Testis (tissue), 3 donors: Measurements from ENCODE around the gene RNF17. TPM values are rescaled to one million over a fixed set of nuclear protein-coding genes. Genes with fewer than 3 reads are reported as not detected.

Experiments used
- DNase-seq: peaks from one replicate; pipeline ENCODE4 v3.0.0-alpha.2; 2019
- H3K27ac ChIP-seq, 2 donors: fragments of 200-600 bp; sonication (generic); one replicate each; pipeline ENCODE4 v1.5.1; 2019
- H3K27me3 ChIP-seq: fragments of 200-600 bp; sonication (generic); one replicate; pipeline ENCODE4 v1.5.1; 2019
- H3K36me3 ChIP-seq: fragments of 200-600 bp; sonication (generic); one replicate; pipeline ENCODE4 v1.5.1; 2017; ENCODE audit warnings: low read depth; ENCODE audit errors: missing control alignments
- H3K4me1 ChIP-seq: fragments of 200-600 bp; sonication (generic); one replicate; pipeline ENCODE4 v1.5.1; 2019
- H3K4me3 ChIP-seq, 2 donors: fragments of 200-600 bp; sonication (generic); one replicate each; pipeline ENCODE4 v1.5.1; 2017 to 2019
- H3K9me3 ChIP-seq: fragments of 200-600 bp; sonication (generic); one replicate; pipeline ENCODE4 v1.5.1; 2017
- POLR2A ChIP-seq: fragments of 450-650 bp; IDR thresholded peaks from one replicate; pipeline ENCODE4 v1.6.1; 2017; ENCODE audit warnings: antibody characterized with exemption, mild to moderate bottlenecking, moderate library complexity
- WGBS, 2 donors: methylation state at CpG; one replicate each; pipeline ENCODE4 v1.1.5; 2018; 5-methylcytosine and 5-hydroxymethylcytosine counted together
- intact Hi-C: fragments of 100-400 bp; cut with DNase I; formaldehyde crosslinking; loops from one replicate; pipeline ENCODE4 v1.15.1; 2023; ENCODE audit warnings: low total_unique reads
- polyA plus RNA-seq: library from polyadenylated mRNA; stranded (reverse); fragments of 350-450 nt; fragmentation: Illumina TruSeq; extraction: RNeasy Lipid Tissue Mini Kit (QIAGEN cat#74804); gene quantifications from one replicate; pipeline ENCODE4 v1.2.3, GENCODE V29; 2014; ENCODE audit warnings: low read depth, low replicate concordance; ENCODE audit not compliant: insufficient read depth
- total RNA-seq, 2 donors: library from RNA; depleted of rRNA; stranded (reverse); fragments of >200 nt; gene quantifications; one replicate each; pipeline ENCODE4 v1.2.3, GENCODE V29; 2016
- TF ChIP-seq, protein P1 (sequence below), 3 experiments: fragments of 450-650 bp in 2 of 3; fragments of 200-600 bp in 1 of 3; sonication (generic) in 1 of 3; IDR thresholded peaks; one replicate each; pipeline ENCODE4 v1.5.1; 2016 to 2019; ENCODE audit warnings: antibody characterized with exemption in 3 of 3, mild to moderate bottlenecking in 2 of 3, moderate library complexity in 1 of 3

The RNF17 gene
- total and polyA plus RNA-seq, 3 donors from 2014 or later, result 29.6 to 52.8 (median 36.9) TPM

DNA sequence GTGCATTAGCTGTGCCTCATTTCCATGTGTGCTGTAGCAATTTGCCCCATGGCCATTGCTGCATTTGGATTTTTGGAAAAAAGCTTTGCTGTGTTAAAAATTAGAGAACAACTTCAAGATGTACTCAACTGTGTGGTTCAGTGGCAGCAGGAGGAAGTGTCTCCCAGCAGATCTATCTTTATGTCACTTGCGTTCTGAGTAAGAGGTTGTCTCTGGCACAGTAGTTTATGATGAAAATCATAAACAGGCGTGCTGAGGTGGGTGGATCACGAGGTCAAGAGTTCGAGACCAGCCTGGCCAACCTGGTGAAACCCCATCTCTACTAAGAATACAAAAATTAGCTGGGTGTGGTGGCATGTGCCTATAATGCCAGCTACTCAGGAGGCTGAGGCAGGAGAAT lies 29.0 kb upstream of the RNF17 start:
- Histone ChIP-seq H3K36me3 (no peaks in the 10 kb centered on the region), H3K4me3 (no peak overlapping the region), H3K27ac (no peak overlapping the region), H3K4me1 (no peaks in the 10 kb centered on the region), H3K27me3 (no peaks in the 10 kb centered on the region), H3K9me3 (no peaks in the 10 kb centered on the region)
- intact Hi-C loops, result no loop called here
- WGBS, 2 donors, result 75 to 82% methylated on average over 4 of the region's 4 CpGs
- TF ChIP-seq, protein P1, sequence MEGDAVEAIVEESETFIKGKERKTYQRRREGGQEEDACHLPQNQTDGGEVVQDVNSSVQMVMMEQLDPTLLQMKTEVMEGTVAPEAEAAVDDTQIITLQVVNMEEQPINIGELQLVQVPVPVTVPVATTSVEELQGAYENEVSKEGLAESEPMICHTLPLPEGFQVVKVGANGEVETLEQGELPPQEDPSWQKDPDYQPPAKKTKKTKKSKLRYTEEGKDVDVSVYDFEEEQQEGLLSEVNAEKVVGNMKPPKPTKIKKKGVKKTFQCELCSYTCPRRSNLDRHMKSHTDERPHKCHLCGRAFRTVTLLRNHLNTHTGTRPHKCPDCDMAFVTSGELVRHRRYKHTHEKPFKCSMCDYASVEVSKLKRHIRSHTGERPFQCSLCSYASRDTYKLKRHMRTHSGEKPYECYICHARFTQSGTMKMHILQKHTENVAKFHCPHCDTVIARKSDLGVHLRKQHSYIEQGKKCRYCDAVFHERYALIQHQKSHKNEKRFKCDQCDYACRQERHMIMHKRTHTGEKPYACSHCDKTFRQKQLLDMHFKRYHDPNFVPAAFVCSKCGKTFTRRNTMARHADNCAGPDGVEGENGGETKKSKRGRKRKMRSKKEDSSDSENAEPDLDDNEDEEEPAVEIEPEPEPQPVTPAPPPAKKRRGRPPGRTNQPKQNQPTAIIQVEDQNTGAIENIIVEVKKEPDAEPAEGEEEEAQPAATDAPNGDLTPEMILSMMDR (IDR thresholded peaks at IDR 0.05), result no peak
- TF ChIP-seq POLR2A, result no peak
- no peak for DNase-seq

DNA sequence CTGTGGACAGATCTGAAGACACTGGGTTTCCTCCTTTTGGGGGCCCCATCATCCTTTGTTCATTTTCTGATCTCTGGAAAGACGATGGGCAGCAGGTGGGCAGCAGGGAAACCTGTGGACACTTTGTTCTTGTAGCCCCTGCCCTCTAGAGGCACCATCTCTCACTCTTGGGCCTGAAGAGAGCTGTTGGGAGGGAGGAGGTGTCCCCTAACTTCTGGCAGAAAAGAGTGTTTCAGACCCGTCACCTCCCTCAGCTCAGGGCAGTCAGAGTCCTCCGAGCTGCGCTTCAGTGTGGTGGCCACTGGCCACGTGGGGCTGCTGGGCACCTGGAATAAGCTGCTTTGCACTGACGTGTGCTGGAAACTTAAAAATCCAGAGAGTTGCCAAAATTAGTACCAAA lies 26.9 kb upstream of the RNF17 start:
- 66 to 72% methylated on average over 5 to 6 of the region's 6 CpGs for WGBS, 2 donors
- TF ChIP-seq, protein P1 (IDR thresholded peaks at IDR 0.05), result no peak
- TF ChIP-seq POLR2A, result no peak
- intact Hi-C loops, result no loop called here

DNA sequence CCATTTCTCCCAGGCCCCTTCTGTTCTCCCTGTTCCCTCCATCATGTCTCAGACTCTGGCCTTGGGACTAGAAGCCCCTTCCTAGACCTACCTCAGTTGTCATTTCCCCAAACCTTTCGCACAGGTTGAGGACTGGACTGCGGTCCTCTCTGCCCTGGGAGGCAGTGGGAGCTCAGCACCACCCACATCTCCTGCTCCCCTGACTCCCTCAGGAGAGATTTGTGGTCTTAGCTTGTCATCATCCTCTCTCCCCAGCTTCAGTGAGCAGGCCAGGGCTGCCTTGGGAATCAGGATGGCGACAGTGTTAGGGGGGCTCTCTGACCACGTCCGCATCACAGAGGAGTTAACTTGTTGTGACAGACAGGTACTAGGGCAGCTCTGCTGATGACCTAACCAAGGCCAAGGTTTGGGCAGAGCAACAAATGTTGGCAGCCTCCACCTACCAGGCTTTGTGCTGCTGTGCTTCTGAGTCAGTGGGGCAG lies 25.6 kb upstream of the RNF17 start:
- WGBS, 2 donors, result 89 to 95% methylated on average over 5 of the region's 5 CpGs
- Histone ChIP-seq H3K36me3 (no peaks in the 10 kb centered on the region), H3K9me3 (no peaks in the 10 kb centered on the region), H3K4me3 (no peak overlapping the region), H3K4me1 (no peaks in the 10 kb centered on the region), H3K27ac (no peak overlapping the region), H3K27me3 (no peaks in the 10 kb centered on the region)
- TF ChIP-seq, protein P1 (IDR thresholded peaks at IDR 0.05), result no peak
- TF ChIP-seq POLR2A, result no peak
- no peak for DNase-seq
- intact Hi-C loops, result no loop called here

More for the DNA sequence above, 26.9 kb upstream of the RNF17 start:
- Histone ChIP-seq H3K9me3 (no peaks in the 10 kb centered on the region), H3K27ac (no peak overlapping the region), H3K4me3 (no peak overlapping the region), H3K4me1 (no peaks in the 10 kb centered on the region), H3K36me3 (no peaks in the 10 kb centered on the region), H3K27me3 (no peaks in the 10 kb centered on the region)
- no peak for DNase-seq

- no peak overlapping the region for H3K4me3 ChIP-seq
- TF ChIP-seq, protein P1 (IDR thresholded peaks at IDR 0.05), result no peak
- TF ChIP-seq POLR2A, result no peak
- 83 to 92% methylated on average over 8 to 12 of the region's 12 CpGs for WGBS, 2 donors
- H3K27me3 ChIP-seq, result no peaks in the 10 kb centered on the region
- no peaks in the 10 kb centered on the region for H3K4me1 ChIP-seq
- H3K27ac ChIP-seq, result no peak overlapping the region
- DNase-seq, result no peak
- H3K36me3 ChIP-seq, result no peaks in the 10 kb centered on the region
- no peaks in the 10 kb centered on the region for H3K9me3 ChIP-seq
- intact Hi-C loops, result no loop called here
These were observed 23.7 kb upstream of the RNF17 start for GRCh38 chr13:24740014-24740890.
